Osteocyte (in vitro differentiated cells): Measurements from ENCODE around the gene CNOT1. TPM values are rescaled to one million over a fixed set of nuclear protein-coding genes. Genes with fewer than 3 reads are reported as not detected.

Source experiments
- DNase-seq: peaks from one replicate; pipeline ENCODE4 v3.0.0; 2021; ENCODE audit warnings: mixed read lengths; ENCODE audit not compliant: unreplicated experiment; ENCODE audit errors: extremely low spot score
- H3K27ac Mint-ChIP-seq: one replicate; pipeline ENCODE4 v1.8.0; 2021; ENCODE audit warnings: mild to moderate bottlenecking, mixed read lengths; ENCODE audit not compliant: unreplicated experiment
- H3K27me3 Mint-ChIP-seq: one replicate; pipeline ENCODE4 v1.8.0; 2021; ENCODE audit warnings: mixed read lengths; ENCODE audit not compliant: unreplicated experiment
- H3K36me3 Mint-ChIP-seq: one replicate; pipeline ENCODE4 v1.8.0; 2021; ENCODE audit warnings: mixed read lengths; ENCODE audit not compliant: unreplicated experiment
- H3K4me1 Mint-ChIP-seq: one replicate; pipeline ENCODE4 v1.8.0; 2021; ENCODE audit warnings: mixed read lengths; ENCODE audit not compliant: unreplicated experiment
- H3K4me3 Mint-ChIP-seq: one replicate; pipeline ENCODE4 v1.8.0; 2021; ENCODE audit warnings: mild to moderate bottlenecking, moderate library complexity, mixed read lengths; ENCODE audit not compliant: unreplicated experiment
- H3K9me3 Mint-ChIP-seq: one replicate; pipeline ENCODE4 v1.8.0; 2021; ENCODE audit warnings: mixed read lengths; ENCODE audit not compliant: unreplicated experiment
- total RNA-seq: library from RNA; stranded (reverse); gene quantifications from 2 replicates; pipeline ENCODE4 v1.2.1, GENCODE V29; 2021
- TF ChIP-seq, protein P1 (sequence below): fragments of 200-600 bp; sonication (generic); IDR thresholded peaks from 2 replicates; pipeline ENCODE4 v1.5.0; 2021; ENCODE audit warnings: antibody characterized with exemption, mild to moderate bottlenecking, moderate library complexity

The CNOT1 gene
- total RNA-seq, 1 donor from 2014 or later = 122 TPM

DNA sequence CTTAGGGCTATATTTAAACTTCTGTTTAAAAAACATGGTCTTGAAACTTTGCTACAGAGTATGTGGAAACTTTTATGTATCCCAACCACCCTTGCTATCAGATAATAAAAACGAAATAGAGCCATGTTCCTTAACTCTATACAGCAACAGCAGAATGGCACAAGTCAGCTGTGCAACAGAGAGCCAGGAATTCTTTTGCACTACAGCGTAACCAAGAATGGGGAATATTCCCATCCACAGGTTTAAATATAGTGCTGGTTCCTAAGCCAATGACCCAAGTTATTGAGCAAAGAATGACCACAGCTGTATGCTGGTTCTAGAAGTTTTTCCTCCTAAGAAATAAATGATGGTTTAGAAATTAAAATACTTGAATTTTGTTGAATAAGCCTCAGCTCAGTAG lies 81.2 kb downstream of the CNOT1 start:
- Mint-ChIP-seq H3K27ac (no peak overlapping the region), H3K4me3 (no peak overlapping the region), H3K9me3 (no peaks in the 10 kb centered on the region), H3K36me3 (peaks cover 43% of the 10 kb centered on the region), H3K4me1 (no peaks in the 10 kb centered on the region), H3K27me3 (no peaks in the 10 kb centered on the region)
- DNase-seq = no peak
- TF ChIP-seq, protein P1, sequence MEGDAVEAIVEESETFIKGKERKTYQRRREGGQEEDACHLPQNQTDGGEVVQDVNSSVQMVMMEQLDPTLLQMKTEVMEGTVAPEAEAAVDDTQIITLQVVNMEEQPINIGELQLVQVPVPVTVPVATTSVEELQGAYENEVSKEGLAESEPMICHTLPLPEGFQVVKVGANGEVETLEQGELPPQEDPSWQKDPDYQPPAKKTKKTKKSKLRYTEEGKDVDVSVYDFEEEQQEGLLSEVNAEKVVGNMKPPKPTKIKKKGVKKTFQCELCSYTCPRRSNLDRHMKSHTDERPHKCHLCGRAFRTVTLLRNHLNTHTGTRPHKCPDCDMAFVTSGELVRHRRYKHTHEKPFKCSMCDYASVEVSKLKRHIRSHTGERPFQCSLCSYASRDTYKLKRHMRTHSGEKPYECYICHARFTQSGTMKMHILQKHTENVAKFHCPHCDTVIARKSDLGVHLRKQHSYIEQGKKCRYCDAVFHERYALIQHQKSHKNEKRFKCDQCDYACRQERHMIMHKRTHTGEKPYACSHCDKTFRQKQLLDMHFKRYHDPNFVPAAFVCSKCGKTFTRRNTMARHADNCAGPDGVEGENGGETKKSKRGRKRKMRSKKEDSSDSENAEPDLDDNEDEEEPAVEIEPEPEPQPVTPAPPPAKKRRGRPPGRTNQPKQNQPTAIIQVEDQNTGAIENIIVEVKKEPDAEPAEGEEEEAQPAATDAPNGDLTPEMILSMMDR = no peak

DNA sequence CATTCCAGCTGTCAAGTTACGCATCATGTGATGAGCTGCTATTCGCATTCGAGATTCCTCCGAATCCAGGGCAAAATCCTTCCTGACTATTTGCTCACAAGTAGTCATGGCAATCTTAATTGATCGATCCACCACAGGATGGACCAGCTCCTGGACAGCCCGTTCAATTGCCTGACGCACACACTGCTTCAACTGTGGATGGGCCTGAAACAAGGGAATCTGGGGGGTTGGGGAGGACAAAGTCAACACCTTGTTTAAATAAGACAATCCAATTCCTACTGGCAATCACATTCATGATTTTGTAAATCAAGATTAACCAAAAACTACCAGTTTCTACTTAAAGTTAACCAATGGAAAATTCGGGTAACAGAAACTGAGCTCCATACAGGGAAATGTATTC lies 85.9 kb downstream of the CNOT1 start:
- peaks cover 54% of the 10 kb centered on the region for H3K36me3 Mint-ChIP-seq
- H3K4me1 Mint-ChIP-seq = no peaks in the 10 kb centered on the region
- H3K4me3 Mint-ChIP-seq = no peak overlapping the region
- TF ChIP-seq, protein P1 = no peak
- no peak overlapping the region for H3K27ac Mint-ChIP-seq
- H3K9me3 Mint-ChIP-seq = no peaks in the 10 kb centered on the region
- no peak for DNase-seq
- no peaks in the 10 kb centered on the region for H3K27me3 Mint-ChIP-seq

DNA sequence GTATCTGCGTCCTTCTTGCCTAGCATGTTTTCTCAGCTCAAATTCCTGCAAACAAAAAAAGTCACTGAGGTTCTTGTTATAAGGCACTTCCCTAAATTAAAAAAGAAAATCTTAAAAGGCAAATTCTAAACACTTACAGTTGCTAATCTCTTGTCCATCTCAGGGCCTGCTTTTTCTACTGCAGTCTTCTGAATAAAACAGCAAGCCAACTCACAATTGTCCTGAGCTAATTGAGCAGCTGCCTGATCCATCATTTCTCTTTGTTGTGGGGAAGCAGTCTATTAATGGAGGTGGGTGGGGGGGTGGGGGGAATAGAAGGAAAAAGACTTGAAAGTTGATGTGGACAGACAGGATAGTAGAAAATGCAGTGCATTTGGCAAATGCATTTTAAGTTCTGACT lies 87.3 kb downstream of the CNOT1 start:
- Mint-ChIP-seq H3K36me3 (peaks cover 65% of the 10 kb centered on the region), H3K27ac (no peak overlapping the region), H3K27me3 (no peaks in the 10 kb centered on the region), H3K9me3 (no peaks in the 10 kb centered on the region), H3K4me3 (no peak overlapping the region), H3K4me1 (no peaks in the 10 kb centered on the region)
- TF ChIP-seq, protein P1 = no peak
- no peak for DNase-seq

DNA sequence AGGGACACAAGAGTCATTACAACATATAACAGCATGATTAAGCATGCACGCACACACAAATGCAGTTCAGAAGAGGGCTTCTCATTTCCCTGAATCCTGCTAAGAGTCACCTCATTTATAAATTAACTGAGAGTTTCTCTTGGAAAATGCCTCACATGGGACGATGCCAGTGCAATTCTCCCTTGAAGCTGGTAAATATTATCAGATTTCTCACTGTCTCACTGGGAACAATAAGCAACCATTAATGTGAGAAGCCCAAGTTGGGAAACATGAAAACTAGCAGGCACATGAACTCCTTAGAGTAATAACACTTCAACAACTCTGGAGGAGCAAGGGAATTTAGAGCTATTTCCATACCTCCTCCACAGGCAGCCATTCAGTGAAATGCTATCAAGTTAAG lies 87.9 kb downstream of the CNOT1 start:
- Mint-ChIP-seq H3K4me3 (no peak overlapping the region), H3K27me3 (no peaks in the 10 kb centered on the region), H3K36me3 (peaks cover 65% of the 10 kb centered on the region), H3K4me1 (no peaks in the 10 kb centered on the region), H3K9me3 (no peaks in the 10 kb centered on the region), H3K27ac (no peak overlapping the region)
- no peak for DNase-seq
- TF ChIP-seq, protein P1 = no peak

DNA sequence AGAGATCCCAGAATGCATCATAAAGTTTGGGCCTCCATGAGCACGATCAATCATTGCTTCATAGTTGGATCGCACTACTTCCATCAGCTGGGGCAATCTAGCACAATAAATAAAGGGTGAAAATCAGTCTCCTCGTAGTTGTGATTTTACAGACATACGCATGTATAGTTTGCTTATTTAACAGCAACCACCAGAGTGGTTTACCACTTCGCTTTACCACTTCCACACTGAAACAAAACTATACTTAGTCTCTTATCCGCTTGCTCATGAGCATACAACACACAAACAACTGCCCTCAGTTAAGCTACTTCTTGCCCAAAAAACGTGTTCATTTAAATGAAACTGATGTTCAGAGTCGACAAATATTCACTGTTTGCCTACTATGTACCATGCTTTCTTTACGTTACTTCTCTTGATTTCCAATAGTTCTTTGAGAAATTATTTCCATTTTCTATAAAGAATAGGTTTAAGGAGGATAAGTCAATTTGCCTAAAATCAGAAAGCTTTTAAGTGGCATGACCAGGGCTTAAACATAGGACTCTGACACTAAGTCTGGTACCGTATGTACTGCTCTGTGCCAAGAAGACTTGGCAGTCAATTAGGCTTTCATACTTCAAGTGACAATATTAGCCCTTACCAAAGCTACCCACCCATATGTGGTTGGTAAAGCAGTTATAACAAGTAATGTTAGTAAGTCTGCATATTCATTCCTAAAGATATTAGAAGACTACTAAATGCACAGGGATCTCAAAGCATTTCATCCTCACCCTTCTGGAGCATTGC lies 92.3 kb downstream of the CNOT1 start:
- TF ChIP-seq, protein P1 = no peak
- H3K4me3 Mint-ChIP-seq = no peak overlapping the region
- no peak overlapping the region for H3K27ac Mint-ChIP-seq
- no peak for DNase-seq
- H3K36me3 Mint-ChIP-seq = peaks cover 61% of the 10 kb centered on the region
- no peaks in the 10 kb centered on the region for H3K27me3 Mint-ChIP-seq
- no peaks in the 10 kb centered on the region for H3K4me1 Mint-ChIP-seq
- no peaks in the 10 kb centered on the region for H3K9me3 Mint-ChIP-seq
